ENCODE measurements around the gene OR13C4.
"Not testable (repeated sequence)": the region's sequence is repeated elsewhere in the genome, so short reads cannot be mapped to it uniquely, and the experiment has no call there.

OR13C4 gene

GRCh38 chr9:104527109-104527508 is at the start of gene OR13C4:
Gene OR13C4 (minus strand): TSS chr9:104527209. CDS start chr9:104527209, 0 bp downstream.
- no peak for DNase-seq

- no peak for DNase-seq
Observed at GRCh38 chr9:104575456-104575855, 48.4 kb upstream of the OR13C4 start.

- DNase-seq, result no peak
Observed at GRCh38 chr9:104572612-104573011, 45.6 kb upstream of the OR13C4 start.

DNA sequence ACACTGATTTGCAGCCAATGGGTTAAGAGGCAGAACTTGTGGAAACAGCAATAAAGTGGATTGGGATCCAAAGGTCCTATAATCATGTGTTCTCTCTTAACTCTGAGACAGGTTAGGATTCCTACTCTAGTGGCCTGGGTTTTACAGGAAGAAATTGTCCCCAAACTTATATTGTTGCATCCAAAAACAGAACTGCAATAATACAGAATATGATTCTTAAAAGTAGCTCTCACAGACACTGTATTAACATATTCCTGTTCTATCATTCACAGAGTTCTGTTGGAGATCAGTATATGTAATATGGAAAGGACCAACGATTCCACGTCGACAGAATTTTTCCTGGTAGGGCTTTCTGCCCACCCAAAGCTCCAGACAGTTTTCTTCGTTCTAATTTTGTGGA is 41.9 kb upstream of the OR13C4 start, which contains the start of gene OR13C8:
Gene OR13C8 (plus strand): TSS at position 301 of the 400 bp plus-strand sequence. CDS start 0 bp downstream, at position 301.
- DNase-seq, result no peak

- DNase-seq, result no peak
Observed at GRCh38 chr9:104564358-104564757, 37.3 kb upstream of the OR13C4 start.

GRCh38 chr9:104556830-104557634 is 30.0 kb upstream of the OR13C4 start:
- DNase-seq, result no peak

DNA sequence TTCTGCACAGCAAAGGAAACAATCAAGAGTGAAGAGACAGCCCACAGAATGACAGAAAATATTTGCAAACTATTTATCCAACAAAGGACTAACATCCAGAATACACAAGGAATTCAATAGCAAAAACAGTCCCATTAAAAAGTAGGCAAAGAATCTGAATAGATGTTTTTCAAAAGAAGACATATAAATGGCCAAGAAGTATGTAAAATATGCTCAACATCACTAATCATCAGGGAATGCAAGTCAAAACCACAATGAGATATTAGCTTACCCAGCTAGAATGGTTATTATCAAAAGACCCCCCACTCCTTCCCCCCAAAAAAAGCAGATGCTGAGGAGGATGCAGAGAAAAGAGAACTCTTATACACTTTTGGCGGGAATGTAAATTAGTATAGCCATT is 28.5 kb upstream of the OR13C4 start:
- no peak for DNase-seq

GRCh38 chr9:104553261-104553660 is 26.3 kb upstream of the OR13C4 start:
- DNase-seq, result no peak

GRCh38 chr9:104544644-104545043 is 17.6 kb upstream of the OR13C4 start:
- DNase-seq, result no peak

DNA sequence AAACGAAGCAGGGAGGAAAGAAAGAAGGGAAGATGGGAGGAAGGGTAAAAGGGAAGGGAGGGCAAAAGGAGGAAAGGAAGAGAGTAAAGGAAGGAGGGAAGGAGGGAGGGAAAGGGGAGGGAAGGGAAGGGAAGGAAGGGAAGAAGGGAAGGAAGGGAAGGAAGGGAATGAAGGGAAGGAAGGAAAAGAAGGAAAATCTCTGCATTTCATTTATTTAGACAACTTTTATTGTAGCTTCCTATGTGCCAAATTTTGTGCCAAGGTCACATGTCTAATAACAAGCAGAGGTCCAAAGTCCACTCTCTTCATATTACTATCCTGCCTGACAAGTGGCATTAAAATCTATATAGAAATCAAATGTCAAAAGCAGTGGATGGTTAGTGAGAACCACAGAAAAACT is 12.3 kb upstream of the OR13C4 start:
- no peak for DNase-seq

GRCh38 chr9:104536756-104537155 is 9.7 kb upstream of the OR13C4 start, which contains the start of gene OR13C3:
Gene OR13C3 (minus strand): TSS chr9:104536856. CDS start chr9:104536723, 133 bp downstream.
- DNase-seq, result no peak

DNA sequence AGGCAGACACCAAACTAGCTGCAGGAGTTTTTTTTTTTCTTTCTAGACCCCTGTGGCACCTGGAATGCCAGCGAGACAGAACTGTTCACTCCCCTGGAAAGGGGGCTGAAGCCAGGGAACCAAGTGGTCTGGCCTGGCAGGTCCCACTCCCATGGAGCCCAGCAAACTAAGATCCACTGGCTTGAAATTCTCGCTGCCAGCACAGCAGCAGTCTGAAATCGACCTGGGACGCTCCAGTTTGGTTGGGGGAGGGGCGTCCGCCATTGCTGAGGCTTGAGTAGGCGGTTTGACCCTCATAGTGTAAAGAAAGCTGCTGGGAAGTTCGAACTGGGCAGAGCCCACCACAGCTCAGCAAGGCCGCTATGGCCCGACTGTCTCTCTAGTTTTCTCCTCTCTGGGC is 6.8 kb downstream of the OR13C4 start:
- DNase-seq, result not testable (repeated sequence)

DNA sequence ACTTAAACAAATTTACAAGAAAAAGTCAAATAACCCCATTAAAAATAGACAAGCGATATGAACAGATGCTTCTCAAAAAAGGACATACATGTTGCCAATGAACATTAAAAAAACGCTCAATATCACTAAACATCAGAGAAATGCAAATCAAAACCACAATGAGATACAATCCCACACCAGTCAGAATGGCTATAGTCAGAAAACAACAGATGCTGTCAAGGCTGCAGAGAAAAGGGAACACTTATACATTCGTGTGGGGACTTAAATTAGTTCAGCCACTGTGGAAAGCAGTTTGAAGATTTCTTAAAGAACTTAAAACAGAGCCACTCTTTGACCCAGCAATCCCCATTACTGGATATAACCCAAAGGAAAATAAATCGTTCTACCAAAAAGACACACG is 12.1 kb downstream of the OR13C4 start:
- no peak for DNase-seq

GRCh38 chr9:104506565-104506964 is 20.4 kb downstream of the OR13C4 start:
- no peak for DNase-seq

- no peak for DNase-seq
Observed at GRCh38 chr9:104503963-104504362, 23.0 kb downstream of the OR13C4 start, which contains the start of gene OR13F1. Gene OR13F1 (plus strand): TSS chr9:104504263. CDS start chr9:104504263, 0 bp downstream.

DNA sequence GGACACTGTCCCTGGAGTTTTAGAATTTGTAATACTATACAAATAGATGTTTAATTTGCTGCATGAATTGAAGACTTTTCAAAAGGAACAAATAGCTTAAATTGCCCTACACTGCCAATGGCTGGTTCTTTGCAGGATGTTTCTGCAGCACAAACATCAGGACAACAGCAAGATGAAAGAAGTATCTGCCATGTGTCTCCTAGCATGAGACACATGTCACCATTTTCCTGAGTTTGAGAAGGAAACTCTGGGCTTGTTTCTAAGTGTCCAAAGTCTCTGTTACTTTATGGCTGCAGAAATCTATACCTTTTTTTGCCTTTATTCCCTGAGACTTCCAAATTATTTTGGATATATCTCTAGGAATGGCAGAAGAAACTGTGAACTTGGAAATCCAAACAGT is 23.6 kb downstream of the OR13C4 start:
- no peak for DNase-seq

DNA sequence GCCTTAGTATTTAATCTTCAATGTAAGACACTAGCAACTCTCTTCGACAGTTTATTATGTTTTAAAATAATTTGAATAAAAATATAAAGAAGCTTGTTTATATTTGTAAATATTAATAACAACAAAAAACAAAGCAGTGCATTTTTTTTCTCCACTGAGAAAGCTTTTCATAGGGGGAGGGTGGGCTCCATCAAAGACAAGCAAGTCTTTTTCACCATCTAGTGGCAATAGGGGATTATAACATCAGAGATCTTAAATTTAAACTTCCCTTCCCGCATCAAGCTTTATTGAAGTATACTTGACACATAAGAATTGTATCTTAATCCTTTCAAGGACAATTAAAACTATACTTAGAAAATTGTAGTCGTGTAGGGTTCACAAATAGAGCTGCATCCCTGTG is 32.2 kb downstream of the OR13C4 start:
- DNase-seq, result no peak

GRCh38 chr9:104485014-104485413 is 42.0 kb downstream of the OR13C4 start:
- no peak for DNase-seq

DNA sequence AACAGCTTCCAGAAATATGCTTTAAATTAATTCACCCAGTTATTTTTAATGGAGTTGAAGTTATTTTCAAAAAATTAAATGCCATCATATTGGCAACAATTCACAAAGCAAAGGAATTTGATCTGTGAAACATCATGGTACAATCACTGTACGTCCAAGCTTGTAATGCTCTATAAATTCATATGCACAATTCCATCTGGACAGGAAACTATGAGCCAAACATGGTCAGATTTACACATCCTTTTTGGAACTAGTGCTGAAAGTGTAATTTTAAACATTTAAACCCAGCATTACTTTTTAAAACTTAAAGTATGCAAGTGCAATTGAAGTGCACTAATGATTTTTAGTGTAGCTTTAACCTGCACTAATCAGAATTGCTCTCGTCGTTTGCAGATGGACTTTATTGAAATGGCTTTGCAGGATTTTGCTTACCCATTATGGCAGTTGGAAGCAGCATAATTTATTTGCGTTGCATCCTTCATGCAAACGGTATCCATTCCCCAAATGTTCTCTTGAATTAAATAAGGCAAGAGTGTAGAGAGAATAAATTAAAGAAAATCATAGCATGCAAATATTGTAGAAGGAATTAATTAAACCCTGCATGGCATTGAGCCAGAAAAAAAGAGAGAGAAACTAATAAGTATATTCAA is 44.0 kb downstream of the OR13C4 start:
- DNase-seq, result no peak
